ENCODE results near the gene TXNDC2.

Gene TXNDC2

DNA sequence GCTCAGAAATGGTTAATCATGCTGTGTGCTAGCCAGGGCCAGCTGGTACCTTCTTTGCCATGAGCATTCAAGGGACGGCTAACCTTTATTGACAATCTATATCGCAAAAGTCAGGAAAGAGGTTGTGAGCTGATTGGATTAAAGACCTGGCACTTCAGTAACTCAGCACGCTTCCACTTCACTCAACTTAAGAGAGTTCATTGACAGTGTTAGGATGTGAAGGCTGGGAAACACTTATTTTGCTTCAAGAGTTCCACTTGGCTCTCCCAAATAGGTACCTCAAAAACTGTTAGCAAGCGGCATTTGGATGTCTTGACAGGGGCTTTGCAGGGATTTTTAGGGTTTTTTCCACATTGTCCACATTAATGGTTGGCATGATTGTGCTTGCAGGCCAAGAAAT is 25.1 kb upstream of the TXNDC2 start:
- no peak for DNase-seq (ENCODE audit: low read depth in 2 of 2)

DNA sequence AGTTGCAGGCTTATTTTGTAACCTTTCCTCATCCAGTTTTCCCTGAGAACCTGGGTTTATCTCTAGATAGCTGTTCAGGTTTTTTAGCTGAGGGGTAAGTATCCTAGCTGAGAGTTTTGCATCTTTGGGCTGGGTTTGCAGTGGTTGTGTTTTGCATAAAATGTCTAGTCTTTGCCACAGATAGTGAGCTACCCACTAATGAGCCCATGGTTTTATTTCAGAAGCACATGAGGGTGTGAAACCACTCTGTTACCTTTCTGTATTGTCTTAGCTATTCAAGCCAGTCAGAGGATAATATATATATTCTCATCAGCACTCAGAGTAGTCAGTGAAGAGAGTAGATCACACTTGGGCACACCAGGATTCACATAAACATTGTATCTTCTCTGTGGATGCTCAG is 24.6 kb upstream of the TXNDC2 start:
- no peak for DNase-seq (ENCODE audit: low read depth in 2 of 2)

DNA sequence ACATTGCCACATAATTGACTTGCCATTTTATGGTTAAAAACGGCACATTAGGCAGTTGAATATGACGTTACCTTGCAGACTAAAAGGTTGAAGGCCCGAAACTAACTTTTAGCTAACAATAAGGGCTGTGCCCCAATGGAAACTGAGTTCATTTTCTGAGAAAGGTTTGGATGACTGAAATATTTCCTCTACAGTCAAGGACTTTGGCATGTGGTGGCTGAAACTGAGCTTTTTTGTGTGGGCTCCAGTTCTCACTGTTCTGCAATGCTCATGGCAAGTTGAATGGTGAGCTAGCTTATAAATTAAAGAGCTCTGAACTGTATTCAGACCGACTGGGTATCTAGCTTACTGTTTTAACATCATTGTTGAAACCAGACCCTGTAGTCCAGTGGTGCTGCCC is 23.8 kb upstream of the TXNDC2 start:
- no peak for DNase-seq (ENCODE audit: low read depth in 2 of 2)

DNA sequence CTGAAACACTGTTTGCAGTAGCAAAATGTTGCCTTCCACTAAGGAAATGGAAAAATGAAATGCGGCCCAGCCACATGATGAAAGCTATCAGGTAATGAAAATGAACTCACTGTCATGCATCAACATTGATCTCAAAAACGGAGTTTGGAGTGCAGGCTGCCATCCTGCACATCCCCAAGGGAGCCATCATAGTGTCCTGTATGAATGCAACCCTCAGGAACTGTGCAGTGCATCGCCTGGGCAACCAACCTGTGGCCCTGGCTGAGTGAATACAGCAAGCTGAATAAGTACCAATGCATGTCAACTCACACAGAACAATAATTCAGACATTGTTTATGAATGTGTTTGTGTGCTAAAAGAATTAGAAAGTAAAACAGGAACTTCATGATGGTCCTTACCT is 23.1 kb upstream of the TXNDC2 start:
- DNase-seq (ENCODE audit: low read depth in 2 of 2) = no peak

DNA sequence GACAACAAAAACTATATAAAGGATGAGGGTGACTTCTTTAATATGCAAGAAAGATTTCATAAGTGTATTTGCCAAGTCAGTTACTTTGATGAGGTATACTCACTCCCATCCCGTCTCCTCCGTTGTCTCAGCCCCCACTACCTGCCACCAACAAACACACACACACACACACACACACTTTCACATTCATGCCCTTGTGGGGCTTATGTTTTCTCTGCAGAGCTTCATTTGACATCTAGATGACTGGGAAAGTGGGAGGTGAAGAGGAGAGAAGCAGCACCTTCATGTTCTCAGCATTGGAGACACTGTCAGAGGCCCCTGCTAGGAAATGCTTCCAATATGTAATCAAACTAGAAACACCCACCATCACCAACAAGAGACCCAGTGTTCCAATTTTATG is 22.5 kb upstream of the TXNDC2 start:
- no peak for DNase-seq (ENCODE audit: low read depth in 2 of 2)

DNA sequence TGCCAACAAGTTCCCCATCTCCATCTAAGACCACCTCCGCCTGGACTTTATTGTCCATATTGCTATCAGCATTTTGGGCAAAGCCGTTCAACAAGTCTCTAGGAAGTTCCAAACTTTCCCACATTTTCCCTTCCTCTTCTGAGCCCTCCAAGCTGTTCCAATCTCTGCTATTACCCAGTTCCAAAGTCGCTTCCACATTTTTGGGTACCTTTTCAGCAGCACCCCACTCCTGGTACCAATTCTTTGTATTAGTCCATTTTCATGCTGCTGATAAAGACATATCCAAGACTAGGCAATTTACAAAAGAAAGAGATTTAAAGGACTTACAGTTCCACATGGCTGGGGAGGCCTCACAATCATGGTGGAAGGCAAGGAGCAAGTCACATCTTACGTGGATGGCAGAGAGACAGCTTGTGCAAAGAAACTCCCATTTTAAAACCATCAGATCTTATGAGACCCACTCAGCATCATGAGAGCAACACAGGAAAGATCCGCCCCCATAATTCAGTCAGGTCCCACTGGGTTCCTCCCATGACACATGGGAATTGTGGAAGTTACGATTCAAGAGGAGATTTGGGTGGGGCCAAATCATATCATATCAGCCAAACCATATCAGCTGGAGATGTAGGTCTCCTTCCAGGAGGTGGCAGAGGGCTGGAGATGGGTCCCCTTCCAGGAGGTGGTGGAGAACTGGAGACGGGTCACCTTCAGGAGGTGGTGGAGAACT is 19.8 kb upstream of the TXNDC2 start:
- no peak for DNase-seq (ENCODE audit: low read depth in 2 of 2)

DNA sequence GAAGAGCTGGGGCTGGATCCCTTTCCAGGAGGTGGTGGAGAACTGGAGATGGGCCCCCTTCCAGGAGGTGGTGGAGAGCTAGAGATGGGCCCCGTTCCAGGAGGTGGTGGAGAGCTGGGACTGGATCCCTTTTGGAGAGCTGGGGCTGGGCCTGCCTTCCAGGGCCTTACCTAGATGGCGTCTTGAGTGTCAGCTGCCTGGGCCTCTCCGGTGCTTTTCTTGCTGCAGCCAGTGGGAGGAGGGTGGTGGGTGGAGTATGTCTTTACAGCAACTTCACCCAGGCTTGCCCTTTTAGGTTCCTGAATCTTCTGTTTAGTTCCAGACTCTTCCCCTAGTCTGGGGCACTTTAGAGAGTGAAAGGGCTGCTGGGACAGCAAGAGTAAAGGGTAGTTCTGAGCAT is 19.1 kb upstream of the TXNDC2 start:
- DNase-seq (ENCODE audit: low read depth in 2 of 2) = no peak

DNA sequence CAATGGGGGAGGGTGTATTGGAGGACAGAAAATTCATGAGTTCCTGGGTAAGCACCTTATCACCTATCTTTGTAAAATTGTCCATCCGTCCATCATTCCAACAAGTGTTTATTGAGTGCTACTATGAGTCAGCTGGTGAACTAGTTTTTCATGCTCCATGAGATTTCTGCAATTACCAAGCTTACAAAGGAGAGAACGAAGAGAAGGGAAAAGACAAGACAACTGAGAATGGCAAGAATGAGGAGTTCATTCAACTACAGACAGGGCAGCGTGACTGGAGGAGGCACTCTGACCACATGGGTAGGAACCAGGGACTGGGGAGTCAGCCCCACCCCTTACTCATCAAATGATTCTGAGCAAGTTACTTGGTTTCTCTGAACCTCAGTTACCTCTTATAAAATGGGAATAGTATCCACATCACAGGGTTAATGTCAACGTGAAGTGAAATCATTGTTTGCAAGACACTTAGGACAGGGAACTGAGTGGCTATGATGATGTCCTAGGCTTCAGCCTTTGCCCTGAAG is 18.6 kb upstream of the TXNDC2 start:
- DNase-seq (ENCODE audit: low read depth in 2 of 2) = no peak

DNA sequence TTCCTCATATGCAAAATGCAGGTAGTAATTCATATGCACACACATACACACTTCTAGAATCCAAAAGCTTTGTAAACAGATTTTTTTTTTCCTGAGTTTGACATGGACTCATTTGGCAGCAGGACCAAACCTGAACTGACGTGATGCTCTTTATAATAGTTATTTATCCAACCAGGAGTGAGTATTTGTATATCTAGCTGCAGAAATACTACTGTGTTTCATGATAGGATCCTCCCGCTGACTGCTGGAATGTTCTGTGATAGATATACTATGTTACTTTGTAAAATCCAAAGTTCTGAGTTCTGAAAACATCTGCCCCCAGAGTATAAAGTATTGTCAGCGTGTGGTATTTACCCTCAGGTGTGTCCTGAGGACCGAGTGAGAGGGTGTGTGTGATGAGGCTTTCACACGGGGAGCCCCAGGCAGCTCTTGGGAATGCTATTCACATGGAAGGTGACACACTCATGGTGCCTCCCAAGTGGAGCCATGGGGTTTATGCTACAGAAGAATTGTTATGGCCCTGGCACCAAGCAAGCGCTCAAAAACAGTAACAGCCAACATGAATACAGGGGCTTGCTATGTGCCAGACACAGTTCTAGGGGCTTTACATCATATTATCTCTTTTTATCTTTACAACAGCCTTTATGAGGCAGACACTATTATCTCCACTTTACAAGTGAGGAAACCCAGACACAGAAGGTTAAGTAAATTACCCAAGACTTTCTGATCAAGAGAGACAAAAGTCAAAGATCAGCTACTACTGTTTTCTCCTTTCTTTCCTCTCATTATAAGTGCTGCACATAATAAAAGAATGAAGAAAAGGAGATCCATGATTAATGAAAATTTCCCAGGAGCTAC is 16.7 kb upstream of the TXNDC2 start:
- DNase-seq (ENCODE audit: low read depth in 2 of 2) = no peak

DNA sequence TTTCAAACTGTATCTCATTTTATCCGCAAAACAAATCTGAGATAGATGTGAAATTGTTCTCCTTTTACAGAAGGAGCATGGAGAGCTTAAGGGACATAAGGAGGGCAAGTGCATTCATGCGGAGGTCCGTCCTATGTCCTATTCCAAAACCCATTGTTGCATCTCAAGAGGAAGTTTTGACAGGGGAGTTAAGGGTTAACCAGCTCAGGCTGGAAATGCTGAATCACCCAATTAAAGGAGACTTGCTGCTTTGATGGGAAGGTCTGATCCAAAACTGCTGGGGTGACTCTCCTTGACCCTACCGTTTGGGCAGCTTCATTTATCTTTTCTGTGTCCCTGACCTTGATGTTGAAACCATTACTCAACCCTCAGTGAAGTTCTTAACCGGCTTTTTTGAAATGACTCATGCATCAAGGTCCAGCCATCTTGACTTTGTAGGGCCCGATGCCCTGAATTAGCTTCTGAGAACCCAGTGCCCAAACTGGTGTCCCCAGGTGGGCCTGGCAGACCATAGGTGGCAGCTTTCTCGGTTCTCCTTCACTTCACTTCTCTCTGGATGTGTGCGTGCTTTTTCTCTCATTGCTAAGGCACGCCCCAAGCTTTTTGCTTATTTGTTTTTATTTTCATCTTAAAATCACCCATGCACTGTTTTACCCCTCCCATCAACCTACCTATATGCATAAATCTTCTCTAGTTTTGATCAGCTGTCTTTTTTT is 15.9 kb upstream of the TXNDC2 start:
- DNase-seq (ENCODE audit: low read depth in 2 of 2) = no peak

DNA sequence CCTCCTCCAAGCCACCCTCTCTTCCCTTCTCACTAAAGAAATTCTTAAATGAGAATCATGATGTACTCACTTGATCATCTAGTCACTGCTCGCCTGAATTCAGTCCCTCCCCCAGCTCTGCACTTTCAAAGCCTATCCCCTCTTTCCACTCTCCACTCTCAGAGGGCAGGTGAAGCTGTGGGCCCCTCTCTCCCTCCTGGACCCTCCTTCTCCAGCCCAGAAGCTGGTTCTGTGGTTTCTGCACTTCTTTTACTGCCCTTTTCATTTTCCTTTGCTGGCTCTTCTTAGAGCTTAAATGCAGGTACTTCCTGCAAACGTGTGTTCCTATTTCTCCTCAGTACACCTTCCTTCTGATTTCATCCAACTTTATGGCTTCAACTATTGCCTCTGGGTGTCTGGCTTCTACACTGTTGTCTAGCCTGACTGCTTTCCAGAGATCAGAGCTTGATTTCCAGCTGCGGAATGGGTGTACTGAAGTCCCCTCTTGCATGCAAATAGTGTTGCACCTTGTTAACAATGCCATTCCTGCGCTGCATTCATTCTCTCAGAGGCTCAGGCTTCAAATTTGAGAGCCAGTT is 15.3 kb upstream of the TXNDC2 start:
- DNase-seq (ENCODE audit: low read depth in 2 of 2) = no peak

DNA sequence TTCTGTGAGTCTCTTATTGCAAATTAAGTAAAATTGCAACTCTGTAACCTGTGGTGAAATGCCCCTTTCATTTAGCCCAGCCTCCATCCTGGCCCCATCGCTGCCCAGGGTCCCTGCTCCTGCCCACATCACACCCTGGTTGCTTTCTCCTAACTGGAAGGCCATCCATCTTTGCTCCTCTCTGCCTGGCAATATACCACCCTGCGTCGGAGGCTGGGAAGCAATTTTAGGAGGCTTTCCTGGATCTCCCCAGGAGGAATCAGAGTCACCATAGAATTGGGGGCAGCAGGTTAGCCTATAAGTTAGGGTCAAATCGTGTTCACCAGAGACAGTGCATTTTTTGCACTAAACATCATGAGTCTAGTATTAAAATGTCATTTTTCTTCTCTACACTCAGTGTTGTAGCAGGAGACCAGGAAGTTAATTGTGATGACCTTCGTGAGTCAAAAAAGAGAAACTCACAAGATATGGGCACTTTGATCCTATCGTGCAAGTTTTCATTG is 14.5 kb upstream of the TXNDC2 start:
- DNase-seq (ENCODE audit: low read depth in 2 of 2) = no peak

DNA sequence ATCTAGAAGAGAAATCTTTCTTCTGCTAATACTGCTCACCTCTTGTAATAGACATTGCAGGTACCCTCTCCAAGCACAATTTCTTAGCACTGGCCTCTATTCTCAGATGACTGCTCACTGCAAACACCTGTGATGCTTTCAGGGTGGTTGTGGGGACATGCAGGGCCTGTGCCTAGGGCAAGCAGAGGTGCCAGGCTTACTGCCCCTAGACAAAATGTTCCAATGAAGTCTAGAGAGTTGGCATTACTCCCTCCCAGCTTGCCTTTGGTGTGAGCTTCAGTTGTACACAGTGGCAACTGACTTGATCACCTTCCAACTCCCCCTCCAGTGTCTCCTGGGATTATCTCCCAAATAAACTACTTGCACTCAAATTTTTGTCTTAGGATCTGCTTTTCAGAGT is 12.9 kb upstream of the TXNDC2 start:
- DNase-seq (ENCODE audit: low read depth in 2 of 2) = no peak

DNA sequence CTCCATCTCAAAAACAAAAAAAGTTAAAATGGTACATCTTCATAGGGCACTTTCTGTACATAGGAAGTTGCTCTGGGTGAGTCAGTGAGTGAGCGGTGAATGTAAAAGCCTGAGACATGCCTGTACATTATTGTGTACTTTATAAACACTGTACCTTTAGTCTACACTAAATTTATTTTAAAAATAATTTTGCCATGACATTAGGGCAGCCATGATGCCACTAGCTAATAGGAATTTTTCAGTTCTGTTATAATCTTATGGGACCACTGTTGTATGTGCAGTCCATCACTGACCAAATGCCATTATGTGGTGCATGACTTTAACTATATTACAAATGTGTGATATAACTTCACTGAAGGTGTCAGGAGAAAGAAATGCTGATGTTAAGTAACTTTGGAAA is 11.0 kb upstream of the TXNDC2 start:
- no peak for DNase-seq (ENCODE audit: low read depth in 2 of 2)

DNA sequence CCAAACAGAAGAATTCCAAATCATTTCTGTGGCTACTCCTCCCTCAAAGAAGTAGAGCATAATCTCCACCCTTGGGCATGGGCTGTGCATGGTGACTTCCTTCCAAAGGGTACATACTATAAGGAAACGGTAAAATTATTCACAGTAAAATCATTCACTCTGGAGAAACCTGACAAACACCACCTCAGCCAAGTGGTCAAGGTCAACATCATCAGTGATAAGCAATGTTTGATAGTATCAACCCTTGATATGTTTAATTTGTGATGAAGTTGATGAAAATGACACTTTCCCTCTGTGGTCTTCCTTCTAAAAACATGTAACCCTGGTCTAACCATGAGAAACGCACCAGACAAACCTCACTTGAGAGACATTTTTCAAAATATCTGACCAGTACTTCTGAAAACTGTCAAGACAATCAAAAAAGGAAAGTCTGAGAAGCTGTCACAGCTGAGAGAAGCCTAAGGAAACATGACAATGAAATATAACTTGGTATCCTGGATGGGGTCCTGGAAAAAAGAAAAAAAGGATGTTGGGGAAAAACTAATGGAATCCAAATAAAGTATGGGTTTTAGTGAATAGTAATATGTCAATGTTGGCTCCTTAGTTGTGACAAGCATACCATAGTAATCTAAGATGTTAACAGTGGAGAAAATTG is 9.4 kb upstream of the TXNDC2 start:
- DNase-seq (ENCODE audit: low read depth in 2 of 2) = no peak

DNA sequence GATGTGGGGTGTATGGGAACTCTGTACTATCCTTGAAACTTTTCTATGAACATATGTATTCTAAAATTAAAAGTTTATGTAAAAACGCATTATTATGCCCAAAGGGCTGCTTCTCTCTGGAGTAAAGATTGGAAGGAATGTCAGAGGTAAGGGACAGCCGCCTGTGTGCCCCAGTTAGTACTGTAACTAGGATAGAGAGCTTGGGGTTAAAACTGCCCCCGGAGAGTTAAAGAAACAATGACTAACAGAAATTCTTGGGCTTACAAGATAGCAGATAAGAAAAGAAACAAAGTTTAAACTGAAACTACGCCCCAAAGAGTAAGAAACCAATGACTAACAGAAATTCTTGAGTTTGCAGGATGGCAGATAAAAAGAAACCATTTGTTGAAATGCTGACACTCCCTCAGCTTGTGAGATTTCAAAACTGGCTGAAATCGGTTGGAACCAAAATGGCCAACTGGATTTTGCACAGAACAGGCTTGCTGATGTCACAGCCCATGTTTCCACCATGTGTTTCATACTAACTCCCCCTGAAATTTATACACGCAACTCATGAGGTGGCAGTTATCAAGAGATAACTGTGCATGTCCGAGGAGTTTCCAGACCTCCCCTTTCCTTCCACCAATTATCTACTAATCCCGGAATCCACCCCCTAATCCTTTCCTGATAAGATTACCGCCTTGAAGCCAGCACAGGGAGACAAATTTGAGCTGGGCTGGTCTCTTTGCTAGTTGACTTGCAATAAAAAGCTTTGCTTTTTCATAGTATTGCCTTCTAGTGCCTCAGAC is 8.7 kb upstream of the TXNDC2 start:
- no peak for DNase-seq (ENCODE audit: low read depth in 2 of 2)

DNA sequence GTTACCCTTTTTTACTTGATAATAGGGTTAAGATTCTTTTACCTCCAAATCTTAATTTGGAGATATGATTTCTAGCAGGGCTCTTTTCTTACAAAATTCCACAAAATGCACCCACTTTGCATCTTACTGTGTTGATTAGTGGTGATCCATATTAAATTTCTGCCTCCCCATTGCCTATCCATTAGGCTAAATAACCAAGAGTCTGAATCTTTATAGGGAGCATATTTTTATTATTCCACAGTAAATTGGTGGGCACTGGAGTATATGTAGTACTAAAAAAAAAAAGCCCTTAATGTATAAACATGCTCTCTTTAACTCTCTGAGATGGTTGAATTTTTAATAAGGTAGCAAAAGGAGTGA is 8.1 kb upstream of the TXNDC2 start:
- no peak for DNase-seq (ENCODE audit: low read depth in 2 of 2)

DNA sequence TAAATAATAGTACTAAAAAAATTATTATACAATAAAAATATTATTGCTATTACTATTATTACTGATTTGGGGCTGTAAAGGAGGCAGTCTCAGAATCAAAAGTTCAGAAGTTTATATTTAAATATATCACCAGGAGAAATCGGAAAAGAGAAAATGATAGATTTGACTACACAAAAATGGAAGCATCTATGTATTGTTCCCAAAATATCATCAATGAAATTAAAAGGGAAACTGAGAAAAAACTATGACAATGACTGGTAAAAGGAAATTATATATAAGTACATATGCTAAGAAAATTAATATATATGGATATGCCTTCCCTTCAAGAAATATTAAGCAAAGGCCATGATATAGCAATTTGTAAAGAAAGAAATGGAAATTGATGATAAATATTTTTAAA is 7.7 kb upstream of the TXNDC2 start:
- no peak for DNase-seq (ENCODE audit: low read depth in 2 of 2)

DNA sequence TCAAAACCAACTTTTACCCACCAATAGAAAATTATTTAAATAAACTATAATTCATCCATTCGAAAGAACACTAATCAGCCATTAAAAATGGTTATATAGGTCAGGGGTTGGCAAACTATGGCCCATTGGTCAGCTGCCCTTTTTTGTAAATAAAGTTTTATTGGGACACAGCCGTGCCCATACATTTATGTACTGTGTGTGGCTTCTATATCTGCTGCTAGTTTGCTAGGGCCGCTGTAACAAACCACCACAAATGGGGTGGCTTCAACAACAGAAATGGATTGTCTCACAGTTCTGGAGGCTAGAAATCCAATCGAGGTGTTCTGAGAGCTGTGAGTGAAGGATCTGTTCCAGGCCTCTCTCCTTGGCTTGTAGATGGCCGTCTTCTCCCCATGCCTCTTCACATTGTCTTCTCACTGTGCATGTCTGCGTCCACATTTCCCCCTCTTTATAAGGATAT is 7.0 kb upstream of the TXNDC2 start:
- DNase-seq (ENCODE audit: low read depth in 2 of 2) = no peak

DNA sequence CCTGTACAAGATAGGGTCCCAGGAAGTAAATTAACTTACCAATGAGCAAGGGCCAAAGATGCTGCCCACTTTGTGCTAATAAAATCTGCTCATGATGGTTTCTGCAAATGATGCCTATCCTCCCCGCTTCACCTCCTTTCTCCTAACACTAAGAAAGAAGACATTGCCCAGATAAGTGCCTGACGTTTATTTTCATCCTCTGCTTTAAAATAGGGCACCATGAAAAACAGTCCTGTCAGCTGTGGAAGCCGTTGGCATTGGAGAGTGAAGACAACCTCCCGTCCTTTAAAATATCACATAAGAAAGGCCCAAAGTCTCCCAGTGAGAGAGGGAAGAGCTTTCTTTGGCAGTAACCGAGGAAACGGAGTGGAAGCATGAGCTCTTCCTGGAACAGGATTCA is 1.7 kb upstream of the TXNDC2 start:
- DNase-seq (ENCODE audit: low read depth in 2 of 2) = no peak

Measured in stimulated activated CD8-positive, alpha-beta memory T cell treated with anti-CD3 and anti-CD28 coated beads, Interleukin-15, amount 100 ng/mL, for 4 hours (primary cell).